ENCODE measurements around the gene FCRLA.
"Not testable (repeated sequence)": the region's sequence is repeated elsewhere in the genome, so short reads cannot be mapped to it uniquely, and the experiment has no call there.

Gene FCRLA

DNA sequence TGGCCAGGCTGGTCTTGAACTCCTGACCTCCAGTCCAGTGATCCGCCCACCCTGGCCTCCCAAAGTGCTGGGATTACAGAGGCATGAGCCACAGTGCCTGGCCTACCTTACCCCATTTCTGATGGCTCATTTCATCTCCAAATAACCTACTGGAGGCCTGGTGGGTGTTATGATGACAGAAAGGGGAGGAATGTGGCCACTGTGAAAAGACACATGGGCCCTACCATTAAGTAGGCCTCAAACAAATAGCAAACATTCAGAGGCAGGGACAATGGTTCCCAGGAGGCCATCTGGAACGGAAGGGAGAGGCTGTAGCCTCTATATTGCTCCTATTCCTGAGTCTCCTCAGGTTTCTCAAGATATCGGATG, 932 bp upstream of the FCRLA start:
- no peak for DNase-seq

DNA sequence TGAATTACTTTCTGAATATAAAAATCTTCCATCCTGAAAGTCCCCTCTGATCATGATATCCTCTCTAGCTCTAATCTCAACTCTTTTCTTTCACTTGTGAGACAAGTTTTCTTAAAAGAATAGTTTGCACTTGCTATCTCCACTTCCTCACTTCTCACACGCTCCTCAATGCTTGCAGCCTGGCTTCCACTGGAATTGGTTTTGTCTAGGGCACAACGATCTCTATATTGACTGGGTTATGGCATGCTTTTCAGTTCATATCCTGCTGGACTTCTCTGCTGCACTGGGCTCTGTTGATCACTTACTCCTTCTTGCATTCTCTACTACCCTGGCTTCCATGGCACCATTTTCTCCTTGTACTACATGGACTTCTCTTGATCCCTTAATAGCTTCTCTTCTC, 474 bp downstream of the FCRLA start:
- no peak for DNase-seq

DNA sequence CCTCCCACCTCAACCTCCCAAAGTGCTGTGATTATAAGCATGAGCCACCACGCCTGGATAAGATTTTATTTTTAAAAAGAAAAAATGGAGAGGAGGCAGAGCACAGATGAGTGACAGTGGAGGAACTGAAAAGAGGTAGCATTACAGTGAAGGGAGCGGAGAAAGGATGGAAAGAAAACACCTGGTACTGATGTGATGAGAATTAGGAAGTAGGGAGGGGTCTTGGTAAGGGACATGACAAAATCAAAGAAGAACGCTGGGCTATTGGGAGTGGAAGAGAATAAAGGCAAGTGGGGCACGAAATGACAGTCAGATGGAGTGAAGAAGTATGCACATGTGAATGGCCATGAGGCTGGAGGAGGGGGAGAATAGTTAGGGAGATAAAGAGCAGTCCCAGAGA, 2.3 kb downstream of the FCRLA start:
- DNase-seq = no peak

DNA sequence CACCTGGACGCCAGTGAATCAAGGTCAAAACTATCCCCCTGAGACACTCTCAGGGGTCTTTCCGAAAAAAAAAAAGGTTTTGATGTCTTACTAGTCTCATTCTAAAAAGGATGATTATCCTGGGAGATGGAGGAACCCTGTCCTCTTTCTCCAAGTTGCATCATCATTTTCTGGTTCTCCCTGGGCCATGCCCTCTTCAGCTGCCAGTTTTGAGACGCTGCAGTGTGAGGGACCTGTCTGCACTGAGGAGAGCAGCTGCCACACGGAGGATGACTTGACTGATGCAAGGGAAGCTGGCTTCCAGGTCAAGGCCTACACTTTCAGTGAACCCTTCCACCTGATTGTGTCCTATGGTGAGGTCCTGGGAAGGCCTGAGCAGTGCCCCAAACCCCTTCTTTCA, 3.5 kb downstream of the FCRLA start:
- DNase-seq = no peak

DNA sequence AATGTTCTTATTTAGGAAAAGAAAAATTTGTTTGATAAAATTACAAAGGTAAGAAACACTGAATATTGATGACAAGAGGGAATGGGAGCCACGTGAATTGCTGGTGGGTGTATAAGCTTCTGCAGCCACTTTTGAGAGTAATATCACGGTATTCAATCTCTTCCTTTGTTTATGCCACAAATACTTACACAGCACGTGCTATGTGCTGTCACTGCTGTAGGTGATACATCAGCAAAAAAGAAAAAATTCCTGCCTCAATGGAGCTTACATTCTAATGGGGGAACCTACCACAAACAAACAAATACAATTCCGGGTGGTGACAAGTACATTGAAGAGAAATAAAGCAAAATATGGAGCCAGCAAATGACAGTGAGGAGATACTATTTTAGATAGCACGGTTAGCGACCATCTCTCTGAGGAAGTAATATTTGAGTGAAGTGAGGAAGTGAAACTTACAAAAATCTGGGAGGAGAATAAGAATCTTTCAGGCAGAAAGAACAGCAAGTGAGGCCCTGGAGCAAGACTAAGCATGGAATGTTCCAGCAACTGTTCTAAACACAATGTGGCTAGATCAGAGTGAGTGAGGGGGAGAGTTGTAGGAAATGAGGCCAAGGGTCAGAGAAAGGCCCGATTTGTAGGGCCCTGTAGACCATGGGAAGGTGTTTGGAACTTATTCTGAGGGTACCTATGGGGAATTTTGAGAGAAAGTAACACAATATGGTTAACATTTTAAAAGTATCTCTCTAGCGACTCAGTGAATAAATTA, 11.7 kb downstream of the FCRLA start:
- no peak for DNase-seq

DNA sequence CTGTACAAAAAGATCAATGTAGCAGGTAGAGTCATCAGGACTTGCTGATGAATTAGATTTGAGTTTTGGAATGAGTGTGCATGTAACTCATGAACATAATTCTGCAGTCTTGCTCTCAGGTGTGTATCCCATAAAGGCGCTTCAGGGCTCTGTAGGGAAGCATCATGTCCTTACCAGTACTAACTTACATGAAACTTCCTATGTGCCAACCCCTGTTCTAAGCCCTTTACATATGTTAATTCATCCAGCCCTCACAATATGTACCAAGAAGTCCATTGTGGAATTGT, 12.2 kb downstream of the FCRLA start:
- no peak for DNase-seq

DNA sequence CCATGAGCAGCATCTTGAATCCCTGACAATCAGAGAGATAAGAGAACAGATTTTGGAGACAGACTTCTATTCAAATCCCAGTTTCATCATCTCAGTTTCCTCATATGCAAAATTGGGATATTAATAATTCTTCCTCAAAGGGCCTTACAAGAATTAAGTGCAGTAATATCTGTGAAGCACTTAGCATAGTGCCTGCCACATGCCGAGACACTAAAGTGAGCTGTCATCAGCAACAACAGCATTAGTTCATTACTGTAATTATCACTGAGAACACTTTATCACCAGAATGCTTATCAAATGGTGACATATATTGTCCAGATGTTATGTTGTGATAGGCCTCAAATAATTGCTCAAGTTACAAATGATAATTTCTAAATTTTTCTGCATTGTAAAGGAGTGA, 13.4 kb downstream of the FCRLA start:
- no peak for DNase-seq

DNA sequence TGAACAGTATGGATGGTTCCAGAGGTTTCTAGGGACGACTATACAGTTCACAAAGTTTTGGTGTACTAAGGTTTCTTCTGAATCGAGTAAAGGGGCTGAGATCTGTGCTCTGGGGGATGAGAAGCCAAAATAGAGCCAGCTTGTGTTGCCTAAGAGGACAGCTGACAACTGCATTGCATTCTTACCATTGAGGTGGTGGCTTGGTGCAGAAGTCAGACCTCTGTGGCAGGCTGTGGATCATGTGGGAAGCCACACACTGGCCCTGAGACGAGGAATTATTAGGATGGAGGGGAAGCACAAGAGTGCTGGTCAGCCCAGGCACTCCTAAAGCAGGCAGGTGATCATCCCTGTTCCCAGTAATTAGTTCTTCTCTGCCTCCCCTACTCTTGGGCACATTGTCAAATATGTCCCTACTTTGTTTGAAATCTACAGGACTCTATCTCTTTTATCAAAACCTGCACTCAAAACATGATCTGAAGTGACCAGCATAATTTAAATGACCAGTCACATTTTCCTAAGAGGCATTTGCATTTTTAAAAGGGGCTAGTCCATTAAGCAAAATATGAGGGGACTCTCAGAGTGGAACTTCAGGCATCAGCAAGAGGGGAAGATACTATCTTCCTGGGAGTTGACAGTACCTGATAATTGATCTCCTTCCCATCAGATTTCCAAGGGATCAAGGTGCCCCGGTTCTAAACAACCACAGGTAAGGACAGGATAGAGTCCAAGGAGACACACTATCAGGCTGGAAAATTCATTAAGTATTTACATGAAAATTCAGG, 14.1 kb downstream of the FCRLA start, which contains the start of gene FCRLB:
Gene FCRLB, plus strand, starts transcription at position 589 of the 782 bp plus-strand sequence. CDS start 1,129 bp downstream, outside the sequence.
- DNase-seq = no peak

DNA sequence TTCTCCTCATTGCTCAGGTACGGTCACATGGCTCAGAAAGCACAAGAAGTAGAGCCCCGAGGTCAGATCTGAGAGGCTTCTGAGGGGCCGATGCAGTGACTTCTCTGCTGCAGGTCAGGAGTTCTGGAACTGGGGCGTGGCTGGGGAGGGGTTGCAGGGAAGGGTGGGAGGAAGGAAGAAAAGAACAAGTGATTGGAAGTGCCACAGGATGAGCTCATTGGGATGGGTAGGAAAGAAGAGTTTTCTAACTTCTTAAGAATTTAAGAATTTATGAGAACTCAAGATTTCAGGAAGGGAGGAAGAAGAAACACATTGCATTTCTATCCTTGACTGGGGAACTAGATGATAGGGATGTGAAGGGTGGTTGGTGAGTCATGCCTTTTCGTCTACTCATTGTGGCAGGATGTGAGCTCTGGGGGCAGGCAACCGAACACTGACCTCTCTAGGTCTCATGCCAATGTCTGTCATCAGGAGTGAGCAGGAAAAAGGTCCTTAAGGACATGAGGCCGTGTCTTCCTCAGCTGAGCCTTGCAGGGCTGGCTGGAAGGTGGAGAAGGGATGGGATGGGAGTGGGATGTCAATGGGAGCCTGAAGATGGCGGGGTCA, 14.8 kb downstream of the FCRLA start:
- no peak for DNase-seq

DNA sequence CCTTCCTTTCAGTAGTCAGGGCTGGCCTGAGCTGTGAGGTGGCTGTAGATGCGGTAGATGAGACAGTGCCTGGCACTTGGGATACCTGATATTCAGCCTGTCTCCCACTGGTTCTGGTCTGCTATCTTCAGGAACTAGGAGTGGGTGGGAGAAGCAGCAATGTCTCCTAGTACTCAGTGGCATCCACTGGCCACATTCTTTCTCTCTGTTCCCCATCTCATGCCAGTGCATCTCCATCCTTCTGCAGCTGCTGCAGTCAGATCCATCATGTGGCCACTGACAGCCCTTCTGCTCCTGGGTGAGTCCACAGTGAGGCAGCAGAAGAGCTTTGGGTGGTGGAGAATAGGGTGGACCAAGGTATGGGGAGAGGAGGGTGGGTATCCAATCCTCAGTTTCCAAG, 15.4 kb downstream of the FCRLA start:
- no peak for DNase-seq

DNA sequence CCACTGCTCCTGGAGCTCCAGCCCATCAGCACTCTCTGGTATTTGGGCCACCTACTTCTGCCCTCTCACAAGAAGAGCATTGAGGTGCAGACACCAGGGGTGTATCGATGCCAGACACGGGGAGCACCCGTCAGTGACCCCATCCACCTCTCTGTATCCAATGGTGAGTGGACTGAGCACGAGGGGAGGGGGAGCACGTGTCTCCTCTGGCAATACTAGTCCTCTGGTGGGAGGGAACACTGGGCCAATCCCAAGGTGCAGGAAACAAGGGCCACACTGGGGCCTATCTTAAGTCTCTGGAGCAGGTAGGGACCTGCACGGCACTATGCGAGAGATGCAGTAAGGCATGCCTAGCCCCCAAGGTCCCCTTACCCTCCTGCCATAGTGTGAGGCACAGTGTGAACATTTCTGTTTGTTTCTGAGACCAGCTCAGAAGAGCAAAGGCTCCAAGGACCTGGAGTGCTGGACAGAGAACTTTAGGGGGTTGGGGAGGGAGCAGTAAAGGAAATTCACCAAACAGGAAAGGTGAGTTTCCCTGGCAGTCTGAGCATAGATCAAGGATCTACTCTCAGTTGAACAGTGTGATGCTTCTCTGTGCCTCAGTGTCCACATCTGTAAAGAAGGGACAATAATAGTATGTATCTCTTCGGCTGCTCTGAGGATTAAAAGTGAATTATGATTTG, 16.6 kb downstream of the FCRLA start:
- DNase-seq = no peak

DNA sequence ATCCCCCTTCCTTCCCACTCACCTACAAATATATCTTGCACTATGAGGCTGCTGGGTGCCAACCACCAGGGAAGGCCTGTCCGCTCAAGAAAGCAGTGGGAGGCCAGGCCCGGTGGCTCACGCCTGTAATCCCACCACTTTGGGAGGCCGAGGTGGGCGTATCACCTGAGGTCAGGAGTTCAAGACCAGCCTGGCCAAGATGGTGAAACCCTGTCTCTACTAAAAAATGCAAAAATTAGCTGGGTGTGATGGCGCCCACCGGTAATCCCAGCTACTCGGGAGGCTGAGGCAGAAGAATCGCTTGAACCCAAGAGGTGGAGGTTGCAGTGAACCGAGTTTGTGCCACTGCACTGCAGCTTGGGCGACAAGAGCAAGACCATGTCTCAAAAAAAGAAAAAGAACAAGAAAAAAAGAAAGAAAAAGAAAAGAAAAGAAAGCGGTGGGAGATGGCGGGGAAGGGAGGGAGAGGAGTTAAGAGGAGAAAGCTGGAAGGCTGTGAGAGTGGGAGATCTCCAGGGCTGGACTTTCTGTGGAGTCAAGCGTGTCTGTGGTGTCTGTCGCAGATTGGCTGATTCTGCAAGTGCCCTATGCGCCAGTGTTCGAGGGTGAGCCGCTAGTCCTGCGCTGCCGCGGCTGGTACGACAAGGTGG, 18.4 kb downstream of the FCRLA start:
- DNase-seq = not testable (repeated sequence)

DNA sequence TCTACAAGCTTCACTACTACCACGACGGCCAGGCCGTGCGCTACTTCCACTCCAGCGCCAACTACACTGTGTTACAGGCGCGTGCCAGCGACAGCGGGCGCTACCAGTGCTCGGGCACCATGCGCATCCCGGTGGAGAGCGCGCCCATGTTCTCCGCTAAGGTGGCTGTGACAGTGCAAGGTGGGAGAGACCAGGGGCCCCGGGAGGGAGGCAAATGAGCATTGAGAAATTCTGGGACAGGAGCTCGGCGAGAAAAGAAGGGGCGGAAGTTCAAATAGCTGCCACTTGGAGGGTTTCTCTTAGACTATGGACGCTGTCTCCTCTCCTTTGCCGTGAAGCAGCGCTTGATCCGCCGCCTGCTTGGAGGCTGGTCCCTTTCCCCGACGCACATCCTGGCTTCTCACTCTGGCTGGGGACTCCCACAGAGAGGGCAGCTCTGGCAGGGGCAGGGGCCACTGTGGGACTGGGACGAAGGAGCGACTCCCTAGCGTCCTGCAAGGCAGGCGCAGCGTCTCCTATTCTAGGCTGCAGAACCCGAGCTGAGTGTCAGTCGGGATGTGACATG, 19.0 kb downstream of the FCRLA start:
- DNase-seq = no peak

DNA sequence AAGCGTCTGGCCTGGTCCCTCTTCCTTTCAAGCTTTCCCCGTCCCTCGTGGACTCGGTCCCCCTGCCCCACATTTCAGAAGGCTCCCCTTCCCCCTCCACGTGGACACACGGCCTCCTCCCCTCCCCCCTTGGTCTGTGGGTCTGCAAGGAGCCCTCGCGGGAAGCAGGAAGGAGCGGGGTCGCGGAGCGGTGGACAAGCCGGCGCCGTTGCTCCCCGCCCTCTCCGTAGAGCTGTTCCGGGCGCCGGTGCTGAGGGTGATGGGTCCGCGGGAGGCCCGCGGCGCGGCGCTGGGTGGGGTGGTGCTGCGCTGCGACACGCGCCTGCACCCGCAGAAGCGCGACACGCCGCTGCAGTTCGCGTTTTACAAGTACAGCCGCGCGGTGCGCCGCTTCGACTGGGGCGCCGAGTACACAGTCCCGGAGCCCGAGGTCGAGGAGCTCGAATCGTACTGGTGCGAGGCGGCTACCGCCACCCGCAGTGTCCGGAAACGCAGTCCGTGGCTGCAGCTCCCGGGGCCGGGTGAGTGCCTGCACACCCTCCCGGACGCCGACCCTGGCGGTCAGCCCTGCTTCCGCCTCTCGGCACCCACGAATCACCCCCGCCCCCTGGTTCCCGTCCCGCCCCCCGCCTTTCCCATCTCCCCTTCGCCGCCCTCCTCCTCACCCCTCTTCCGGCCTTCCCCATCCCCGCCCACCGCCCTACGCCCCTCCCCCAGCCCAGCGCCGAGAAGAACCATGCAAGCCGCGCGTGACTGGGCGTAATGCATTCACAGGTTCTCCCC, 19.6 kb downstream of the FCRLA start:
- peak; percentile 61 for DNase-seq

DNA sequence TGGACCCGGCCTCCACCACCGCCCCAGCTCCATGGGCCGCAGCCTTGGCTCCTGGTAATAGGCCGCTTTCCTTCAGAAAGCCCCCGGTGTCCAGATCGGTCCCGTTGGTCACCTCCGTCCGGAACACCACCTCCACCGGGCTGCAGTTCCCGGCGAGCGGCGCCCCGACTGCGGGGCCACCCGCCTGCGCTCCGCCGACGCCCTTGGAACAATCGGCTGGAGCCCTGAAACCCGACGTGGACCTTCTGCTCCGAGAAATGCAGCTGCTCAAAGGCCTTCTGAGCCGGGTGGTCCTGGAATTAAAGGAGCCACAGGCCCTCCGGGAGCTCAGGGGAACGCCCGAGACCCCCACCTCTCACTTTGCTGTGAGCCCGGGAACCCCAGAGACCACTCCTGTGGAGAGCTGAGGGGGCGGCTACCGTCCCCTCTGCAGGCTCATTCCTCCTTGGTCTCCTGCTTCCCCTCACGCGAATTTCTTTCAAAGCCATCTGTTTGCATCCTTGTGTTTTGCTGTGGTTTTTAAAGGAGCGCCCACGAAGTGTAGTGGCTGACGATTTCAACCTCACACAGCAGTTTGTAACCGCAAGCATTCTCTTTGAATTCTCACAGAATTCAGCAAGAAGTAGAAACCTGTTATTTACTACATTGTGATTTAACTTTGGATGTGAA, 20.4 kb downstream of the FCRLA start:
- peak; percentile 13 for DNase-seq

DNA sequence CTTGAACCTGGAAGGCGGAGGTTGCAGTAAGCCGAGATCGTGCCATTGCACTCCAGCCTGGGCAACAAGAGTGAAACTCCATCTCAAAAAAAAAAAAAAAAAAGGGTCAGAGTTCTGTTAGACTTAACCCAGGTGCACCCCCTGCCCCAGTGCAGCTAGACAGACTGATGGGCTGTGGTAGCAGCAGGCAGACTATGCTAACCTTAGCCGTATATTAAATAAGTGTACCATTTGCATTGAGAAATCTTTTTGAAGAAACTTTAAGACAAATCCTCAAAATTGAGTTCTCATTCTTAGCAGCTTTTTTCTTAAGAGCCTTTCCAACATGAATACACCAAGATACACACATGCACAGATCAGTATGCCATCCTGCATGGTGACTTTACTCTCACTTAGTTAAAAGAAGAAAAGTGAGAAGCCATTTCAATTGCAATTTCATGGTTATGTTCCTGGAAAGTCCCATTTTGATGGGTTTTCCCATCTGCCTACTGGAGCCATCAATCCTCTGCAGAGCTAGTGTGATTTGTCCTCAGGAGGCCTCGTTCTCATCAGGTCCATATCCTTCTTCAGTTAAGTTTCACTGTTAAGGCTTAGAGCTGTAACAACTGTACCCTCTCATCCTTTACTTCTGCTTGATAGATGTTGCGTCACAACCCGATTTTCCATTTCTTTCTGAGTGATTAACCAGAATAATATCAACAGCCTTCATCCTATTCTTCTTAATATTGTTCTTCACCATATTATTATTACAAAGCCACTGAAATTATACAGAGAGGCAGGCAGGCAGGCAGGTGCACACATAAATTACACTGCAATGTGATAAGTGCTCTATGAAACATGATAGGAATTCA, 21.6 kb downstream of the FCRLA start:
- no peak for DNase-seq

DNA sequence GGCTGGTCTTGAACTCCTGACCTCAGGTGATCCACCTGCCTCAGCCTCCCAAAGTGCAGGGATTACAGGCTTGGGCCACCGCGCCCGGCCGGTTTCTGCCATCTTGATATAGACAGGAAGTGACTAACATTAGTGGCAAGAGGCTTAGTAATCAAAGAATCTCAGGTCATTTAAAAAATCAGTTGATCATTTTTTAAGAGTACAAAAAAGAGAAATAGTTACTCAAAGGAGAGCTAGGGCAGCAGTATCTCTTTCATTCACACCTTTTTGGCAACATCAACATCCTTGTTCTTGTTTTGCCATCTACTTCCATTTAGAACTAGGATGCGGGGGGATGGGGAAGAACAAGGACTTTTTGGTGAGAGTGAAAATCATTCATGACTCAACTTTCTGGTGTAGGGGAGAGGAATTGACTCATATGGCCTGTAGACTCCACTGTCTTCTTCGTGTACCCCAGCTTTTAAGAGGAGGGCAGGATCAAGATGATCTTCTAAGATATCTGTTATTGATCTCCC, 23.1 kb downstream of the FCRLA start:
- DNase-seq = no peak

DNA sequence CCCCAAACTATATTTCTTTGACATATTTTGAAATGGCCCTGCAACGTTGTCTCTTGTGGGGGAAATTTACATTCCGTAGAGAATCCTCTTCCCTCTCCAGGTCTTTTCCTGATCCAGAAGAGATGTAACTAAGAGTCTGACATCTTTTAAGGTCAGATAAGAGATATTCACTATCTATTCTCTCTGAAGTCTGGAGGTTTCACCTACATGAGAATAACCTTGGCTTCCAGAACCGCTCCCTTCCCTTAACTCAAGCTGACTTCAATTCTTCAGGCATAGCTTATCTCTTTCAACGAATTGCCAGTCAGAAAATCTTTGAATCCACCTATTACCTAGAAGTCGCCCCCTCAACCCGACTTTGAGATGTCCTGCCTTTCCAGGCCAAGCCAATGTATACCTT, 24.2 kb downstream of the FCRLA start:
- DNase-seq = no peak

DNA sequence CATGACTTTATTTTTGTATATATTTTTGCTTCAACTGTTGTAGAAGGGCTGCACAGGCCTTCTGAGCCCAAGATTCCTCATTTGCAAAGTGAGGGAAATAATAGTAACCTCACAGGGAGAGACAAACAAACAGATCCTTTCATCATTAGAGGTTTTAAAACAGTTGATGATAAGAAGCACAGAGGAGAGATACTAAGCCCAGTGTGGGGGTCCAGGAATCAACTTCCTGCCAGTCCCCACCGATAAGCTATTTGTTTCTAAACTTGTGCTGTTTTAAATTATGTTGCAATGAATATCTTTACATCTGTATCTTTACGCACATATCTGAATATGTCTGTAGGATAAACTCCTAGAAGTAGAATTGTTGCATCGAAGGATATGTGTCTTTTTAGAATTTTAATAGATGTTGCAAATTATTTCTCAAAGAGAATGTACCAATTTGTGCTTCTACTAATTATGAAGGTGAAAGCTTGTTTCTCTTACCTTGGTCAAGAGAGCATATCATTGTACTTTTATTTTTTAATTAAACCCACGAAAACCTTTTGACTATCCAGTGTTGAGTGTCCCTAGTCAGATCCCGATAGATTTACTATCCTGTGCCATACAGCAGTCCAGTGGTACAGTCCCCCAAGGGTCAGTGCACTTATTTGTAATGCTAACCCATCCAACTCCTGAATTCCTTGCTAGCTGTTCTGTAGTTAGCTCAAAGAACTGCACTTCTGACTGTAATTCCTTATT, 25.1 kb downstream of the FCRLA start:
- DNase-seq = no peak

All from effector CD8-positive, alpha-beta T cell (primary cell).